ENCODE results near the gene SLC25A6. TPM values are rescaled to one million over a fixed set of nuclear protein-coding genes. Genes with fewer than 3 reads are reported as not detected.

SLC25A6 gene
- total and polyA plus RNA-seq, 9 of the 15 experiments (the other 6 are each of a cell fraction or from before 2014, with no cell fraction given): 24.6 to 330 (median 129) TPM

DNA sequence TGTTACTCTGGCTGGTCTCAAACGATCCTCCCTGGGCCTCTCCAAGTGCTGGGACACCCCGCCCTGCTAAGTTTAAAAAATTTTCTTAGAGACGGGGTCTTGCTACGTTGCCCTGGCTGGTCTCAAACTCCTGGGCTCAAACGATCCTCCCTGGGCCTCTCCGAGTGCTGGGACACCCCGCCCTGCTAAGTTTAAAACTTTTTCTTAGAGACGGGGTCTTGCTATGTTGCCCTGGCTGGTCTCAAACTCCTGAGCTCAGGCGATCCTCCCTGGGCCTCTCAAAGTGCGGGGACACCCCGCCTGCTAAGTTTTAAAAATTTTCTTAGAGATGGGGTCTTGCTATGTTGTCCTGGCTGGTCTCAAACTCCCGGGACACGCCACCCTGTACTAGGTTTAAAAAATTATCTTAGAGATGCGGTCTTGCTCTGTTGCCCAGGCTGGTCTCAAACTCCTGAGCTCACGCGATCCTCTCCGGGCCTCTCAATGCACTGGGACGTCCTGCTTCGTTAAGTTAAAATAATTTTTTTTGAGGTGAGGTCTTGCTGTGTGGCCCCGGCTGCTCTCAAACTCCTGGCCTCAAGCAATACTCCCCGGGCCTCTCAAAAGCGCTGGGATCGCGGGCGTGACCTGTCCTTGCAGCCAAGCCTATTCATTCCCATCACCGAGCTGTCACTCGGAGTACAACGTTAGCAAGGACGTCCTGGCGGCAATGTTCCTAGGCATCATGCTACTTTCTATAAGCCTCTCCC is 1.1 kb downstream of the SLC25A6 start:
- Histone ChIP-seq H4K20me1 (replicated peaks; ENCODE audit: control insufficient read depth, insufficient read depth, low read length) (peaks cover 40% of the 10 kb centered on the region), H3K4me2 (ENCODE audit: insufficient read depth, low read length) (peak overlapping the region; percentile 97), H2AFZ (ENCODE audit: low read depth, low read length) (no peak overlapping the region), H3K4me1 (replicated peaks in 1 of 2; ENCODE audit: control insufficient read depth in 2 of 2, insufficient read depth in 2 of 2, low read length in 2 of 2) (peaks cover 0 to 64% of the 10 kb centered on the region in 2 experiments; a peak in 4 of 5 replicates), H3K9me1 (ENCODE audit: control insufficient read depth, insufficient read depth, low read length) (peaks cover 8% of the 10 kb centered on the region), H3K9me3 (replicated peaks; ENCODE audit: control insufficient read depth, insufficient read depth, low read depth, low read length) (no peaks in the 10 kb centered on the region), H3K79me2 (ENCODE audit: control insufficient read depth, insufficient read depth, low read length) (peaks cover 63% of the 10 kb centered on the region), H3K27me3 (ENCODE audit: control insufficient read depth in 2 of 2, insufficient read depth in 2 of 2, low read length in 2 of 2) (no peaks in the 10 kb centered on the region), H3K9ac (ENCODE audit: insufficient read depth in 1 of 2, low read depth in 2 of 2, low read length in 2 of 2) (peak overlapping the region; percentile 98 to 100), H3K4me3 (peak overlapping the region; percentile 86), H3K27ac (ENCODE audit: extremely low read depth, low read depth, low read length) (peak overlapping the region; percentile 97), H3K36me3 (ENCODE audit: control insufficient read depth, insufficient read depth, low read length) (peaks cover 57% of the 10 kb centered on the region; the same call in 2 of the 3 replicates)
- no peak for DNase-seq (ENCODE audit: extremely low read depth in 1 of 4, low spot score in 3 of 4)
- ATAC-seq: no peak
- BruUV-seq (replicated peaks): no TSS peak
- ChIA-PET CTCF (ENCODE audit: low intra/inter-chr PET ratio) (no interaction called here), POLR2A (no interaction called here)
- FAIRE-seq: no peak
- TF ChIP-seq RBFOX2 (IDR thresholded peaks at IDR 0.05; ENCODE audit: low read depth, low read length) (peak; percentile 6; the same call in 1 of the 2 replicates), STAG1 (CRISPR knock-in tag; IDR thresholded peaks at IDR 0.05; ENCODE audit: borderline replicate concordance) (no peak), ZNF121 (CRISPR knock-in tag; conservative IDR thresholded peaks at IDR 0.05) (peak; percentile 77), ZNF184 (CRISPR knock-in tag; IDR thresholded peaks at IDR 0.05) (no peak), MCM5 (IDR thresholded peaks at IDR 0.05; ENCODE audit: low read depth) (no peak), ZNF766 (CRISPR knock-in tag; conservative IDR thresholded peaks at IDR 0.05) (no peak), RBM25 (IDR thresholded peaks at IDR 0.05; ENCODE audit: low read depth, low read length, severe bottlenecking) (peak; percentile 4)
- TF ChIP-seq, protein P1, sequence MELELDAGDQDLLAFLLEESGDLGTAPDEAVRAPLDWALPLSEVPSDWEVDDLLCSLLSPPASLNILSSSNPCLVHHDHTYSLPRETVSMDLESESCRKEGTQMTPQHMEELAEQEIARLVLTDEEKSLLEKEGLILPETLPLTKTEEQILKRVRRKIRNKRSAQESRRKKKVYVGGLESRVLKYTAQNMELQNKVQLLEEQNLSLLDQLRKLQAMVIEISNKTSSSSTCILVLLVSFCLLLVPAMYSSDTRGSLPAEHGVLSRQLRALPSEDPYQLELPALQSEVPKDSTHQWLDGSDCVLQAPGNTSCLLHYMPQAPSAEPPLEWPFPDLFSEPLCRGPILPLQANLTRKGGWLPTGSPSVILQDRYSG (tag; conservative IDR thresholded peaks at IDR 0.05; ENCODE audit: low read depth): no peak
- TF ChIP-seq, protein P2, sequence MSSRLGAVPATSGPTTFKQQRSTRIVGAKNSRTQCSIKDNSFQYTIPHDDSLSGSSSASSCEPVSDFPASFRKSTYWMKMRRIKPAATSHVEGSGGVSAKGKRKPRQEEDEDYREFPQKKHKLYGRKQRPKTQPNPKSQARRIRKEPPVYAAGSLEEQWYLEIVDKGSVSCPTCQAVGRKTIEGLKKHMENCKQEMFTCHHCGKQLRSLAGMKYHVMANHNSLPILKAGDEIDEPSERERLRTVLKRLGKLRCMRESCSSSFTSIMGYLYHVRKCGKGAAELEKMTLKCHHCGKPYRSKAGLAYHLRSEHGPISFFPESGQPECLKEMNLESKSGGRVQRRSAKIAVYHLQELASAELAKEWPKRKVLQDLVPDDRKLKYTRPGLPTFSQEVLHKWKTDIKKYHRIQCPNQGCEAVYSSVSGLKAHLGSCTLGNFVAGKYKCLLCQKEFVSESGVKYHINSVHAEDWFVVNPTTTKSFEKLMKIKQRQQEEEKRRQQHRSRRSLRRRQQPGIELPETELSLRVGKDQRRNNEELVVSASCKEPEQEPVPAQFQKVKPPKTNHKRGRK (tag; IDR thresholded peaks at IDR 0.05): no peak
- intact Hi-C loops (cut with micrococcal nuclease): no loop called here
- 10% methylated on average over 29 of the region's 30 CpGs for WGBS (ENCODE audit: insufficient coverage, low coverage, missing lambda C conversion rate)
- in situ Hi-C loops (cut with MboI): no loop called here

All from K562 (cell line).